Measurements from ENCODE around the gene APOD. TPM values are rescaled to one million over a fixed set of nuclear protein-coding genes. Genes with fewer than 3 reads are reported as not detected.
A peak's percentile ranks its signal among the peaks of the same experiment; 100 is the strongest.

Gene APOD
- total and polyA plus RNA-seq, 10 of the 15 experiments (the other 5 are each of a cell fraction or from before 2014, with no cell fraction given): 0.06 to 0.77 (median 0.47) TPM; not detected in 3

DNA sequence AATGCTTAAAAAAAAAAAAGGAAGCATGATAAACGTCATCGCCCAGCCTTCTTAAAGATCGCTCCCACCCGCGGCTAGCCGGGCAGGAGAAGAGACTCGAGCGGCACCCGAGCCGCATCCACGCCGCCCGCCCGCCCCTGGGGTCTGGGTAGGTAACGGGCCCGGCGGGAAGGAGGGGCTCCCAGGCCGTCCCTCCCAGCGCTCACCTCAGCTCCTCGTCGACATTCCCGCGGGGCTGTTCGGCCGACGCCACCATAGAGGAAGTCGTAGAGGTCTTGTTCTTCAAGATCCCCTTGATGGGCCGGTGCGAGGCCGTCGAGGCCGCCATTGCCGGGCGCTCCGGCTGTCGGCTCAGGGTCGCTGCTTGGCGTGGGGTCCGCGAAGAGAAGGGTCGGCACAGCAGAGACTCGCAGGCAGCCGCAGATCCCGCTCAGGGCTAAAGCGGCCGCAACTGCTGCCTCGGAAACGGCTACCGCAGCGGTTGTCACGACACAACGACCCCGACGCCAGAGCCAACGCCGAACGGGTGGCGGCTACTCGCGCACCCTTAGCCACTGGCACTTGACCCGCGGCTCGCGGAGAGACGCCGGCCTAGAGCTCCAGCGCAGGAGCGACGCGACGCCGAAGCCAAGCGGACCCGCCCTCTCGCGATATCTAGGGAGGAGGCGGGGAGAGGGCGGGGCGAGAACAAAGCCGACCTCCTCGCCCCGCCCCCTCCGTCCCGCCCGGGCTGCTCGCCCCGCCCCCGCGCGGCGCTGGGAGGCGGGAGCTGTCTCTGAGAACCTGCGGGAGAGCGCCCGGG lies 40.8 kb downstream of the APOD start, which contains the start of gene PPP1R2 (continued):
- peak; percentile 90 for TF ChIP-seq TAF1 (IDR thresholded peaks at IDR 0.05; ENCODE audit: borderline replicate concordance, low read depth, low read length)
- no peak for TF ChIP-seq NBN (IDR thresholded peaks at IDR 0.05)
- TF ChIP-seq BHLHE40 (IDR thresholded peaks at IDR 0.05; ENCODE audit: borderline replicate concordance in 1 of 2, low read depth in 2 of 2, low read length in 1 of 2): peak in 1 of 2 experiments; percentile 22; a peak in 1 of 4 replicates
- no peak for TF ChIP-seq TCF7 (IDR thresholded peaks at IDR 0.05; ENCODE audit: borderline replicate concordance)
- no peak for TF ChIP-seq TARDBP (IDR thresholded peaks at IDR 0.05; ENCODE audit: borderline replicate concordance)
- no peak for TF ChIP-seq RCOR1 (conservative IDR thresholded peaks at IDR 0.05; ENCODE audit: low read depth, low read length)
- TF ChIP-seq POLR2AphosphoS2 (IDR thresholded peaks at IDR 0.05; ENCODE audit: low read depth, low read length): peak; percentile 66; the same call in 1 of the 2 replicates
- no peak for TF ChIP-seq TBL1XR1 (IDR thresholded peaks at IDR 0.05; ENCODE audit: low read depth, low read length)
- TF ChIP-seq, protein P1, sequence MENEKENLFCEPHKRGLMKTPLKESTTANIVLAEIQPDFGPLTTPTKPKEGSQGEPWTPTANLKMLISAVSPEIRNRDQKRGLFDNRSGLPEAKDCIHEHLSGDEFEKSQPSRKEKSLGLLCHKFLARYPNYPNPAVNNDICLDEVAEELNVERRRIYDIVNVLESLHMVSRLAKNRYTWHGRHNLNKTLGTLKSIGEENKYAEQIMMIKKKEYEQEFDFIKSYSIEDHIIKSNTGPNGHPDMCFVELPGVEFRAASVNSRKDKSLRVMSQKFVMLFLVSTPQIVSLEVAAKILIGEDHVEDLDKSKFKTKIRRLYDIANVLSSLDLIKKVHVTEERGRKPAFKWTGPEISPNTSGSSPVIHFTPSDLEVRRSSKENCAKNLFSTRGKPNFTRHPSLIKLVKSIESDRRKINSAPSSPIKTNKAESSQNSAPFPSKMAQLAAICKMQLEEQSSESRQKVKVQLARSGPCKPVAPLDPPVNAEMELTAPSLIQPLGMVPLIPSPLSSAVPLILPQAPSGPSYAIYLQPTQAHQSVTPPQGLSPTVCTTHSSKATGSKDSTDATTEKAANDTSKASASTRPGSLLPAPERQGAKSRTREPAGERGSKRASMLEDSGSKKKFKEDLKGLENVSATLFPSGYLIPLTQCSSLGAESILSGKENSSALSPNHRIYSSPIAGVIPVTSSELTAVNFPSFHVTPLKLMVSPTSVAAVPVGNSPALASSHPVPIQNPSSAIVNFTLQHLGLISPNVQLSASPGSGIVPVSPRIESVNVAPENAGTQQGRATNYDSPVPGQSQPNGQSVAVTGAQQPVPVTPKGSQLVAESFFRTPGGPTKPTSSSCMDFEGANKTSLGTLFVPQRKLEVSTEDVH (IDR thresholded peaks at IDR 0.05; ENCODE audit: low read depth, partially characterized antibody): no peak
- TF ChIP-seq MEF2A (IDR thresholded peaks at IDR 0.05; ENCODE audit: insufficient read depth, low read depth, low read length): no peak
- TF ChIP-seq KLF5 (IDR thresholded peaks at IDR 0.05; ENCODE audit: partially characterized antibody): no peak
- TF ChIP-seq ATF7 (IDR thresholded peaks at IDR 0.05; ENCODE audit: low read depth): no peak
- TF ChIP-seq, protein P2, sequence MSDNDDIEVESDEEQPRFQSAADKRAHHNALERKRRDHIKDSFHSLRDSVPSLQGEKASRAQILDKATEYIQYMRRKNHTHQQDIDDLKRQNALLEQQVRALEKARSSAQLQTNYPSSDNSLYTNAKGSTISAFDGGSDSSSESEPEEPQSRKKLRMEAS (IDR thresholded peaks at IDR 0.05; ENCODE audit: low read depth, low read length): peak; percentile 52; the same call in 1 of the 2 replicates

Data from GM12878 (cell line).